ENCODE results near the gene PALD1. TPM values are rescaled to one million over a fixed set of nuclear protein-coding genes. Genes with fewer than 3 reads are reported as not detected.

PALD1 gene
- total RNA-seq, 3 donors from 2014 or later (not counting 1 experiment from before 2014, with no cell fraction given), result 0.21 TPM; not detected in 2

- H3K9me3 Mint-ChIP-seq, result no peaks in the 10 kb centered on the region
- H3K4me3 Mint-ChIP-seq, result no peak overlapping the region
- ATAC-seq (peak; percentile 59 to 75 (median 67)), DNase-seq (no peak)
- no peak overlapping the region for H3K4me3 ChIP-seq (ENCODE audit: low read length)
- H3K27ac Mint-ChIP-seq, result peak overlapping the region; percentile 27 to 60
- WGBS (ENCODE audit: insufficient coverage), result 52% methylated on average over 7 of the region's 7 CpGs
- H3K4me1 Mint-ChIP-seq, result peaks cover 32 to 47% of the 10 kb centered on the region in 2 donors
- intact Hi-C loops (cut with micrococcal nuclease), result no loop called here
- H3K9me3 ChIP-seq (ENCODE audit: control insufficient read depth, insufficient read depth, low read length), result no peaks in the 10 kb centered on the region
- H3K27me3 Mint-ChIP-seq (ENCODE audit: low read depth in 2 of 2), result no peaks in the 10 kb centered on the region
- TF ChIP-seq CTCF (IDR thresholded peaks at IDR 0.05), result no peak
- no peaks in the 10 kb centered on the region for H3K36me3 Mint-ChIP-seq
- H3K27ac ChIP-seq (ENCODE audit: low read length), result no peak overlapping the region
- H3K4me1 ChIP-seq (ENCODE audit: control insufficient read depth, insufficient read depth, low read length), result peaks cover 17% of the 10 kb centered on the region
- H3K27me3 ChIP-seq (ENCODE audit: control insufficient read depth, insufficient read depth, low read length), result no peaks in the 10 kb centered on the region
- H3K36me3 ChIP-seq (ENCODE audit: control insufficient read depth, insufficient read depth, low read length), result no peaks in the 10 kb centered on the region
These were observed 106.5 kb downstream of the PALD1 start for GRCh38 chr10:70584909-70585544.

- no peak overlapping the region for H3K4me3 Mint-ChIP-seq
- Histone ChIP-seq H3K27me3 (ENCODE audit: control insufficient read depth, insufficient read depth, low read length) (no peaks in the 10 kb centered on the region), H3K4me3 (ENCODE audit: low read length) (no peak overlapping the region), H3K4me1 (ENCODE audit: control insufficient read depth, insufficient read depth, low read length) (peaks cover 17% of the 10 kb centered on the region), H3K36me3 (ENCODE audit: control insufficient read depth, insufficient read depth, low read length) (no peaks in the 10 kb centered on the region), H3K27ac (ENCODE audit: low read length) (no peak overlapping the region), H3K9me3 (ENCODE audit: control insufficient read depth, insufficient read depth, low read length) (no peaks in the 10 kb centered on the region)
- H3K4me1 Mint-ChIP-seq, result peaks cover 34 to 50% of the 10 kb centered on the region in 2 donors
- H3K27ac Mint-ChIP-seq, result peak overlapping the region in 1 of 2 donors; percentile 27
- intact Hi-C loops (cut with micrococcal nuclease), result no loop called here
- WGBS (ENCODE audit: insufficient coverage), result 95% methylated on average over 6 of the region's 8 CpGs
- TF ChIP-seq CTCF (IDR thresholded peaks at IDR 0.05), result no peak
- no peaks in the 10 kb centered on the region for H3K27me3 Mint-ChIP-seq (ENCODE audit: low read depth in 2 of 2)
- H3K36me3 Mint-ChIP-seq, result no peaks in the 10 kb centered on the region
- no peaks in the 10 kb centered on the region for H3K9me3 Mint-ChIP-seq
- no peak for DNase-seq
- ATAC-seq, result no peak
These were observed 107.1 kb downstream of the PALD1 start for GRCh38 chr10:70585578-70586169.

GRCh38 chr10:70586348-70586930 lies 107.9 kb downstream of the PALD1 start:
- H3K9me3 ChIP-seq (ENCODE audit: control insufficient read depth, insufficient read depth, low read length), result no peaks in the 10 kb centered on the region
- H3K4me3 ChIP-seq (ENCODE audit: low read length), result no peak overlapping the region
- peaks cover 19% of the 10 kb centered on the region for H3K4me1 ChIP-seq (ENCODE audit: control insufficient read depth, insufficient read depth, low read length)
- H3K36me3 ChIP-seq (ENCODE audit: control insufficient read depth, insufficient read depth, low read length), result no peaks in the 10 kb centered on the region
- 93% methylated on average over 8 of the region's 8 CpGs for WGBS (ENCODE audit: insufficient coverage)
- no peak for DNase-seq
- Mint-ChIP-seq H3K27ac (no peak overlapping the region), H3K4me1 (peaks cover 34 to 57% of the 10 kb centered on the region in 2 donors), H3K4me3 (no peak overlapping the region), H3K27me3 (ENCODE audit: low read depth in 2 of 2) (no peaks in the 10 kb centered on the region), H3K9me3 (no peaks in the 10 kb centered on the region), H3K36me3 (no peaks in the 10 kb centered on the region)
- H3K27me3 ChIP-seq (ENCODE audit: control insufficient read depth, insufficient read depth, low read length), result no peaks in the 10 kb centered on the region
- no peak for TF ChIP-seq CTCF (IDR thresholded peaks at IDR 0.05)
- no peak overlapping the region for H3K27ac ChIP-seq (ENCODE audit: low read length)
- intact Hi-C loops (cut with micrococcal nuclease), result no loop called here
- ATAC-seq, result no peak

All from natural killer cell (primary cell).